Neural cell (in vitro differentiated cells): ENCODE data around the gene SLC35A2. TPM values are rescaled to one million over a fixed set of nuclear protein-coding genes. Genes with fewer than 3 reads are reported as not detected.
A peak's percentile ranks its signal among the peaks of the same experiment; 100 is the strongest.

ENCODE experiments used
- H2AFZ ChIP-seq: fragments of 200-600, 300-800 bp; sonication (generic), shearing (Covaris generic); 2 replicates; pipeline ENCODE4 v1.6.0; 2014; ENCODE audit warnings: low read depth, mild to moderate bottlenecking, antibody characterized with exemption, low read length, moderate library complexity
- H3F3A ChIP-seq: fragments of 200-600 bp; shearing (Covaris generic); 2 replicates; pipeline ENCODE4 v1.6.1; 2016; ENCODE audit warnings: mild to moderate bottlenecking, moderate library complexity, mixed read lengths, antibody characterized with exemption, low read length; ENCODE audit not compliant: insufficient read depth, poor library complexity, severe bottlenecking
- H3K27ac ChIP-seq: fragments of 200-600, 300-800 bp; sonication (generic), shearing (Covaris generic); 2 replicates; pipeline ENCODE4 v1.5.1; 2014; ENCODE audit warnings: mild to moderate bottlenecking, low read length, moderate library complexity
- H3K27me3 ChIP-seq: fragments of 300-800, 200-600 bp; sonication (generic), shearing (Covaris generic); 2 replicates; pipeline ENCODE4 v1.6.0; 2014; ENCODE audit warnings: mild to moderate bottlenecking, low read depth, low read length, moderate library complexity; ENCODE audit not compliant: insufficient read depth
- H3K36me3 ChIP-seq: fragments of 300-800, 200-600 bp; sonication (generic), shearing (Covaris generic); 2 replicates; pipeline ENCODE4 v1.5.1; 2014; ENCODE audit warnings: mild to moderate bottlenecking, antibody characterized with exemption, low read length, moderate library complexity; ENCODE audit not compliant: insufficient read depth
- H3K4me2 ChIP-seq: fragments of 300-800, 200-600 bp; sonication (generic), shearing (Covaris generic); 2 replicates; pipeline ENCODE4 v1.6.0; 2014; ENCODE audit warnings: mild to moderate bottlenecking, low read length
- H3K4me3 ChIP-seq: fragments of 300-800, 200-600 bp; sonication (generic), shearing (Covaris generic); 2 replicates; pipeline ENCODE4 v1.5.1; 2014; ENCODE audit warnings: mild to moderate bottlenecking, low read length, moderate library complexity
- H3K79me2 ChIP-seq: fragments of 200-600 bp; shearing (Covaris generic); replicated peaks from 2 replicates; pipeline ENCODE4 v1.6.0; 2014; ENCODE audit warnings: mild to moderate bottlenecking, low read length, moderate library complexity; ENCODE audit not compliant: insufficient read depth
- H3K9ac ChIP-seq: fragments of 300-800, 200-600 bp; sonication (generic), shearing (Covaris generic); 2 replicates; pipeline ENCODE4 v1.6.1; 2016; ENCODE audit warnings: mild to moderate bottlenecking, low read length, mixed read lengths
- H3K9me2 ChIP-seq: fragments of 200-600 bp; shearing (Covaris generic); 2 replicates; pipeline ENCODE4 v1.6.1; 2016; ENCODE audit warnings: mild to moderate bottlenecking, low read length, mixed read lengths; ENCODE audit not compliant: insufficient read depth
- H3K9me3 ChIP-seq: fragments of 200-600, 300-800 bp; sonication (generic), shearing (Covaris generic); 2 replicates; pipeline ENCODE4 v1.6.1; 2016; ENCODE audit warnings: mild to moderate bottlenecking, mixed run types, low read length, moderate library complexity, mixed read lengths
- H4K20me1 ChIP-seq: fragments of 200-600 bp; shearing (Covaris generic); 2 replicates; pipeline ENCODE4 v1.6.1; 2016; ENCODE audit warnings: mild to moderate bottlenecking, mixed run types; ENCODE audit not compliant: insufficient read depth
- EP300 ChIP-seq: fragments of 450-650 bp; conservative IDR thresholded peaks from 2 replicates; pipeline ENCODE4 v1.6.1; 2014; ENCODE audit warnings: antibody characterized with exemption, mild to moderate bottlenecking, moderate library complexity; ENCODE audit not compliant: poor library complexity, severe bottlenecking
- EZH2 ChIP-seq: fragments of 200-600, 300-800 bp; shearing (Covaris generic), sonication (generic); IDR thresholded peaks from 2 replicates; pipeline ENCODE4 v1.6.1; 2014; ENCODE audit warnings: antibody characterized with exemption, low read length, borderline replicate concordance, mild to moderate bottlenecking; ENCODE audit not compliant: insufficient read depth, poor library complexity, severe bottlenecking
- MXI1 ChIP-seq: fragments of 450-650 bp; conservative IDR thresholded peaks from 2 replicates; pipeline ENCODE4 v1.6.1; 2014; ENCODE audit warnings: antibody characterized with exemption, mild to moderate bottlenecking; ENCODE audit not compliant: poor library complexity, severe bottlenecking
- POLR2AphosphoS5 ChIP-seq: IDR thresholded peaks from 2 replicates; pipeline ENCODE4 v1.6.1; 2012
- RAD21 ChIP-seq: fragments of 450-650 bp; conservative IDR thresholded peaks from 2 replicates; pipeline ENCODE4 v1.6.1; 2014; ENCODE audit warnings: antibody characterized with exemption, mild to moderate bottlenecking, moderate library complexity
- SMC3 ChIP-seq: fragments of 450-650 bp; conservative IDR thresholded peaks from 2 replicates; pipeline ENCODE4 v1.6.1; 2014; ENCODE audit warnings: antibody characterized with exemption, mild to moderate bottlenecking, moderate library complexity; ENCODE audit not compliant: poor library complexity
- TAF1 ChIP-seq: IDR thresholded peaks from 2 replicates; pipeline ENCODE4 v1.6.1; 2012; ENCODE audit warnings: low read depth
- polyA plus RNA-seq: library from polyadenylated mRNA; depleted of rRNA; stranded (reverse); fragments of >200 nt; gene quantifications from 2 replicates; pipeline ENCODE4 v1.2.3, GENCODE V29; 2014
- TF ChIP-seq, protein P1 (sequence below): fragments of 450-650 bp; IDR thresholded peaks from 2 replicates; pipeline ENCODE4 v1.5.1; 2014; ENCODE audit warnings: antibody characterized with exemption, mild to moderate bottlenecking, moderate library complexity; ENCODE audit not compliant: poor library complexity, severe bottlenecking
- TF ChIP-seq, protein P2 (sequence below): IDR thresholded peaks from 2 replicates; pipeline ENCODE4 v1.6.1; 2012; ENCODE audit warnings: borderline replicate concordance

SLC35A2 gene
- polyA plus RNA-seq, 1 donor from 2014 or later: 20.7 TPM

DNA sequence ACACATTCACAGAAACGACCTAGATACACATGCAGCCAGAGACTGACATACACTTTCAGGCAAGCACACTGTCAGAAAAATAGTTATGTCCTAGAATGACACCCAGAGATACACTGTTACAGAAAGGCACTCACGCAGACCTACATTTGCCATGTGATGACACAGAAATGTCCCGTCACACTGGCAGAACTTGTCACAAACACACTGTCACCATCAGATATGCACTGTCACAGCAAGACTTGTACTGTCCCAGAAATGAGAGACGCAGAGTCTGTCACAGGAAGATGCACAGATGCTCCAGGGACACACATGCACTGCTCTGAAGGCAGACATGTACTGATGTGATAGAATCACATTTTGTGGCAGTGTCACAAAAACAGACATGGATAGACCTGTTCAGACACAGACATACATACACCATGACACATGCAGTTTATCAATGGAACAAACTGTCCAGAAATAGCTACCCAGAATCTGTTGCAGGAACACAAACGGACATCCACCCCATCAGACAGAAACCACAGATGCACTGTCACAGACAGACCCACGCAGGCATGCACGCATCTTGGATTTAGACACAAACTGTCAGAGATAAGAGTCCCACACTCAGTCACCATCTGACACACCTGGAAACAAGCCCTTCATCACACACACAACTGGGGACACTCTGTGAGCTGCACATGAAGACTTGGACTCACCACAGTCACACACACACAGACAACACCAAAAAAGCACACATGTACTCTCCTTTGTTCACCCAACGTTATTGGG is 8.7 kb upstream of the SLC35A2 start:
- no peaks in the 10 kb centered on the region for H3K79me2 ChIP-seq
- H3K4me3 ChIP-seq: peak overlapping the region; percentile 74
- no peaks in the 10 kb centered on the region for H3K9me2 ChIP-seq
- peak overlapping the region; percentile 61 for H3K9ac ChIP-seq
- peak overlapping the region; percentile 66 for H3K27ac ChIP-seq
- peak; percentile 29 for TF ChIP-seq MXI1
- no peak for TF ChIP-seq TAF1
- no peak for TF ChIP-seq SMC3
- TF ChIP-seq POLR2AphosphoS5: peak; percentile 86
- TF ChIP-seq, protein P1, sequence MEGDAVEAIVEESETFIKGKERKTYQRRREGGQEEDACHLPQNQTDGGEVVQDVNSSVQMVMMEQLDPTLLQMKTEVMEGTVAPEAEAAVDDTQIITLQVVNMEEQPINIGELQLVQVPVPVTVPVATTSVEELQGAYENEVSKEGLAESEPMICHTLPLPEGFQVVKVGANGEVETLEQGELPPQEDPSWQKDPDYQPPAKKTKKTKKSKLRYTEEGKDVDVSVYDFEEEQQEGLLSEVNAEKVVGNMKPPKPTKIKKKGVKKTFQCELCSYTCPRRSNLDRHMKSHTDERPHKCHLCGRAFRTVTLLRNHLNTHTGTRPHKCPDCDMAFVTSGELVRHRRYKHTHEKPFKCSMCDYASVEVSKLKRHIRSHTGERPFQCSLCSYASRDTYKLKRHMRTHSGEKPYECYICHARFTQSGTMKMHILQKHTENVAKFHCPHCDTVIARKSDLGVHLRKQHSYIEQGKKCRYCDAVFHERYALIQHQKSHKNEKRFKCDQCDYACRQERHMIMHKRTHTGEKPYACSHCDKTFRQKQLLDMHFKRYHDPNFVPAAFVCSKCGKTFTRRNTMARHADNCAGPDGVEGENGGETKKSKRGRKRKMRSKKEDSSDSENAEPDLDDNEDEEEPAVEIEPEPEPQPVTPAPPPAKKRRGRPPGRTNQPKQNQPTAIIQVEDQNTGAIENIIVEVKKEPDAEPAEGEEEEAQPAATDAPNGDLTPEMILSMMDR: no peak
- TF ChIP-seq EZH2: no peak
- TF ChIP-seq EP300: peak; percentile 96
- TF ChIP-seq RAD21: no peak
- TF ChIP-seq, protein P2, sequence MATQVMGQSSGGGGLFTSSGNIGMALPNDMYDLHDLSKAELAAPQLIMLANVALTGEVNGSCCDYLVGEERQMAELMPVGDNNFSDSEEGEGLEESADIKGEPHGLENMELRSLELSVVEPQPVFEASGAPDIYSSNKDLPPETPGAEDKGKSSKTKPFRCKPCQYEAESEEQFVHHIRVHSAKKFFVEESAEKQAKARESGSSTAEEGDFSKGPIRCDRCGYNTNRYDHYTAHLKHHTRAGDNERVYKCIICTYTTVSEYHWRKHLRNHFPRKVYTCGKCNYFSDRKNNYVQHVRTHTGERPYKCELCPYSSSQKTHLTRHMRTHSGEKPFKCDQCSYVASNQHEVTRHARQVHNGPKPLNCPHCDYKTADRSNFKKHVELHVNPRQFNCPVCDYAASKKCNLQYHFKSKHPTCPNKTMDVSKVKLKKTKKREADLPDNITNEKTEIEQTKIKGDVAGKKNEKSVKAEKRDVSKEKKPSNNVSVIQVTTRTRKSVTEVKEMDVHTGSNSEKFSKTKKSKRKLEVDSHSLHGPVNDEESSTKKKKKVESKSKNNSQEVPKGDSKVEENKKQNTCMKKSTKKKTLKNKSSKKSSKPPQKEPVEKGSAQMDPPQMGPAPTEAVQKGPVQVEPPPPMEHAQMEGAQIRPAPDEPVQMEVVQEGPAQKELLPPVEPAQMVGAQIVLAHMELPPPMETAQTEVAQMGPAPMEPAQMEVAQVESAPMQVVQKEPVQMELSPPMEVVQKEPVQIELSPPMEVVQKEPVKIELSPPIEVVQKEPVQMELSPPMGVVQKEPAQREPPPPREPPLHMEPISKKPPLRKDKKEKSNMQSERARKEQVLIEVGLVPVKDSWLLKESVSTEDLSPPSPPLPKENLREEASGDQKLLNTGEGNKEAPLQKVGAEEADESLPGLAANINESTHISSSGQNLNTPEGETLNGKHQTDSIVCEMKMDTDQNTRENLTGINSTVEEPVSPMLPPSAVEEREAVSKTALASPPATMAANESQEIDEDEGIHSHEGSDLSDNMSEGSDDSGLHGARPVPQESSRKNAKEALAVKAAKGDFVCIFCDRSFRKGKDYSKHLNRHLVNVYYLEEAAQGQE: no peak
- H2AFZ ChIP-seq: no peak overlapping the region
- H3K27me3 ChIP-seq: no peaks in the 10 kb centered on the region
- H3K36me3 ChIP-seq: no peaks in the 10 kb centered on the region
- H3K4me2 ChIP-seq: no peak overlapping the region
- no peaks in the 10 kb centered on the region for H4K20me1 ChIP-seq
- no peaks in the 10 kb centered on the region for H3K9me3 ChIP-seq
- no peaks in the 10 kb centered on the region for H3F3A ChIP-seq

DNA sequence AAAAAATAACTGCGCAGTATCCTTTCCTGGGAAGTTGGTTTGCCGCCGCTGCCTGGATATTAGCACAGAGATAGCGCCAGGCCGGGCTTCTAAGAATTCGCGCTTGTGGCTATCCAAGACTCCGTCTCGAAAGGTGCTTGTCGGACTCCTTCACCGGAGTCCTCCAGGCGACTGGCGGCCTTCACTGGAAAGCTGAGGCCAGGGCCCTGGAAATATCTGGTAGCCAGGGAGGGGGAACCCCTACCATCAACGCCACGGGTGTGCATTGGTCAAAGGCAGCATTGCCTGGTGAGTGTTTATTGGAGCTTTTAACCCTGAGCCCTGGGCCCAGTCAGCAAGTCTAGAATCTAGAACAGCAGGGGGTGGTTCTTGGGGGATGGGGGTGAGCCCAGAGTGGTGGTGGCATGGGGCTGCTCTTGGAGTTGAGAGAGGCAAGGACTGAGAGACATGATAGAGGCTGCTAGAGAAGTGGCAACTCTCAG is 8.0 kb upstream of the SLC35A2 start:
- TF ChIP-seq, protein P1: no peak
- TF ChIP-seq, protein P2: no peak
- no peak for TF ChIP-seq MXI1
- H2AFZ ChIP-seq: no peak overlapping the region
- no peaks in the 10 kb centered on the region for H3K27me3 ChIP-seq
- peak overlapping the region; percentile 66 for H3K27ac ChIP-seq
- H3K9ac ChIP-seq: peak overlapping the region; percentile 61
- H4K20me1 ChIP-seq: no peaks in the 10 kb centered on the region
- peak overlapping the region; percentile 74 for H3K4me3 ChIP-seq
- H3K9me2 ChIP-seq: no peaks in the 10 kb centered on the region
- H3K9me3 ChIP-seq: no peaks in the 10 kb centered on the region
- H3K79me2 ChIP-seq: no peaks in the 10 kb centered on the region
- no peaks in the 10 kb centered on the region for H3K36me3 ChIP-seq
- peak overlapping the region; percentile 44 for H3K4me2 ChIP-seq
- H3F3A ChIP-seq: no peaks in the 10 kb centered on the region
